T1000 (cell line): ENCODE measurements around the gene ZFYVE28.
"Not testable (repeated sequence)": the region's sequence is repeated elsewhere in the genome, so short reads cannot be mapped to it uniquely, and the experiment has no call there.

ENCODE experiments used
- DNase-seq: peaks from one replicate; lab custom pipeline; 2025; ENCODE audit warnings: mixed read lengths; lab: John Stamatoyannopoulos, UW

ZFYVE28 gene

GRCh38 chr4:2247128-2248043 is 171.1 kb downstream of the ZFYVE28 start:
- no peak for DNase-seq

DNA sequence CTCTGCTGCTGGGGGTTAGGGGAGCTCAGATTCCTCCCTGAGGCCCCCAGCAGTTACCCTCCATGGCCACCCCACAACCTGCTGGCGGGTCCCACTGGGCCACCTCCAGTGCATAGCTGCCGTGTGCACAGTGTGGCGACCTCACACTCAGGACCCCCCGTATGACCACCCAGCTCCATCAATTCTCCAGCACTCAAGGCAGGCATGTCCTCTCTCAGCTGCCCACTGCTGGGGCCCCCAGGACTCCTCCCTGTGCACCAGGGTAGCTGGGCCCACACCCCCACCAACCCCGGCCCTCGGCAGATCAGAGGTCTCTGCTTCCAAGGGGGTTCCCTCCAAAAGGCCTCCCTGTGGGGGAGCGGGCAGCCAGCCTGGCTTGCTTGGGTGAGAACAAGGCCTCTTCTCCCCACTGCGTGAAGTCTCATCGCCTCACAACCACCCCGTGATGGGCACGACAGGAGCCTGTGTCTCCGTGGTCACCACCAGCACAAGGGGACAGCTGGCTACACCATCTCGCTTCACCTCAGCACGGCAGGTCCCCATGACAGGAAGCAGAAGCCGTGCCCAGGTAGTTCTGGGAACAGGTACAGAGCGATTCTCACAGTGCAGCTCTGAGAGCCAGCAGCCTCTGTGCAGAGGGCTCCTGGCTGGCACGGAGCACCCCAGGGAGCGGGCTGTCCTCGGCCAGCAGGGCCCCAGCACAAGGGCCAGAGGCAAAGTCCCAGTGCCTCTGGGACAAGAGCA is 171.9 kb downstream of the ZFYVE28 start:
- DNase-seq: no peak

GRCh38 chr4:2245787-2246275 is 172.6 kb downstream of the ZFYVE28 start:
- no peak for DNase-seq

GRCh38 chr4:2245057-2245786 is 173.2 kb downstream of the ZFYVE28 start:
- no peak for DNase-seq

DNA sequence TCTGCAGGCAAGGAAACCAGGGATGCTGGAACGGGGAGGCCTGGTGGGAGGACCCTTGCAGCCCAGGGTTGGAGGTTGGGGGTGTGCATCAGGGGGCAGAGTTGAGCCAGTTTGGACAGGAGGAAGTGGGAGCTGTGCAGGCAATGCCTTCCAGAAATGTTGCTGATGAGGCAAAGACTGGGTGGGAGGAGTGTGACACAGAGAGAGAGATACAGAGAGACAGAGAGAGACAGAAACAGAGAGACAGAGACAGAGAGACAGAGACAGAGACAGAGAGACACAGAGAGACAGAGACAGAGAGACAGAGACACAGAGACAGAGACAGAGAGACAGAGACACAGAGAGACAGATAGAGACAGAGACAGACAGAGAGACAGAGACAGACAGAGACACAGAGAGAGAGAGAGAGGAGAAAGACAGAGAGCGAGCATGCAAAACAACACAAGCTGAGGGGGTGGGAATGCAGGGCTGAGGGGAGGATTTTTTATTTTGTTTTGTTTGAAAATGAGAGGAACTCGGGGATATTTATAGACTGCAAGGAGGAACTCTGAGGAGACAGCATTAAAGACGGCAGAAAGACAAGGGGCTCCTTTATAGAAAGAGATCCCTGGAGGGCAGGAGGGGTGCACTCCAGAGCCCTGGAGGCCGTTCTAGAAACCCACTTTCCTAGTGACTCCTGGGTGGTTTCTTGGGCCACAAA is 174.6 kb downstream of the ZFYVE28 start:
- no peak for DNase-seq

DNA sequence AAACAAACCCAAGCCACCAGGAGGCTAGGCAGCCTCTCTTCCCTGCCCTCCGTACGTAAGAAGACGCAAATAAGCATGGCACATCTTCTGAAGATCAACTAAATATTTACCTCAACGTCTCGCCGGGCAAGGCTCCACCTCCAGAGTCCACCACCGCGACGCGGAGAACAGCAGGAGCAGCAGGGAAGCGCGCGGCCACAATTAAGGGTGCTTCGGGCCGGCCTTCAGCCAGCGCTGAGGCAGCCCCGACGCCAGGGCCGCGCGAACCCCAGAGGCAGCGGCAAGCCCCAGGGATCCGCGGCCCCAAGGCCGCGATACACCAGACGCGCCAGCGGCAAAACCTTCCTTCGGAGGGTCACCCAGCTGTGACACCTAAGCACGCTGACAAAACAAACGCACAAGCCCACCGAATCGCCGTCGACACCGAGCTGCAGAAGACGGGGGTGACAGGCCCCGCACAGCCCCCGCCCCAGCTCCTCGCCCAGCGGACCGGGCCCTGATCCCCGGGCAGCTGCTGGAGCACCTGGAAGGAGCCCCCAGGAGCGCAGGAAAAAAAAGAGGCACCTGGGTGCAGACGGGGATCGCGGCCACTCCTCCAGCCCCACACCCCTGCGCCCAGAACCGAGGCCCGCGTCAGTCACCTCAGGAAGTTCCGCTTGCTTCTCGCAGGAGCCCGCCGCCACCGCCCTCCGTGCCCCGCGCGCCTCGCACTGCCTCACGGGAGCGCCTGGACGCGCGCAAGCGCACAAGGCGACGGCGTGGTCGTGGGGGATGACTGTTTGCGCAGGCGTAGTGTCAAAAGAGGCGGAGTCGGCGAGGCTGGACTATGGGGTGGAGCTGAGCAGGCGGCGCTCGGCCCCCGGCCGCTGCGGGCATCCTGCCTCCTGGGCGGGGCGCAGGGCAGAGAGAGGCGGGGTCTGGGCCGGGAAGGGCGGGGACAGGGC is 176.8 kb downstream of the ZFYVE28 start, which contains the start of the genes HAUS3 and POLN:
HAUS3 (minus strand) TSS at position 712 of the 944 bp plus-strand sequence. CDS start 1,175 bp downstream, outside the sequence.
POLN (minus strand) TSS at position 712 of the 944 bp plus-strand sequence. CDS start 12,890 bp downstream, outside the sequence.
- peak; percentile 98 for DNase-seq

DNA sequence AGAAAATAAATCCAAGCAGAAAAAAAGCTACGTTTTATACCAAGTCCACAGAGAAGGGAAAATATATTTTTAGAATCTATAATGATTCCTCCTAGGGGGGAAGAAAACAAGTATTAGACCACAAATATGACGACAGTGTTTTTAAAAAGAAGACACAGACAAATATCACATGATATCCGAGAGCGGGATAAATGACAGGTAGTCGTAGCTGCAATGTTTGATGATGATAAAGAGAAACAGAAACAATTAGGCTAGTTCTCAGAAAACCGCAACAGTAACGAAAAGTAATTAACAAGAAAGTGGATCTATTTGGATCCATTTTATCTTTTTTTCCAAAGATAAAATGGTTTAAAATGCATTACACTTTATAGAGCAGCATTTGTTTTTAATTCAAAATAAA is 177.4 kb downstream of the ZFYVE28 start:
- no peak for DNase-seq

DNA sequence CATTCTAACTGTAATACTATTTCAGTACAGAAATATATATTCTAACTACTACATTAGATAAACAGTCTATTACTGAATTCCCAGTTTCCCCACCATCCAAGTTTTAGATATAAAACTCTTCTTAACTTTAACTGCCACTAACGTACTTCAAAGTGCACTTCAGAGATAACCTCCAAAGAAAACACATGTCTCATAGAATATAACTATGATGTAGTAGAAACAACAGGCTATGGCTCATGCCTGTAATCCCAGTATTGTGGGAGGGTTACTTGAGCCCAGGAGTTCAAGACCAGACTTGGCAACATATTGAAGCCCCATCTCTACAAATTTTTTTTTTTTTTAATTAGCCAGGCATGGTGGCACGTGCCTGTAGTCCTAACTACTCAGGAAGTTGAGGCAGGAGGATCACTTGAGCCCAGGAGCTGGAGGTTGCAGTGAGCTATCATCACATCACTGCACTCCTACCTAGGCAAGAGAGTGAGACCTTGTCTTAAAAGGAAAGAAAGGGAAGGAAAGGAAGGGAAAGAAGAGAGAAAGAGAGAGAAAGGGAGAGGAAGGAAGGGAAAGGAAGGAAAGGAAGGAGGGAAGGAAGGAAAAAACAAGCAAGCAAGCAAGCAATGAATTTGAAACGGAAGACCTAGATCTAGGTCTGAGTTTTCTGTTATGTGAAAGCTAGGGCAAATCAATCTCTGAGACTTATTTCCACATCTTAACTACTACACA is 181.3 kb downstream of the ZFYVE28 start:
- no peak for DNase-seq

DNA sequence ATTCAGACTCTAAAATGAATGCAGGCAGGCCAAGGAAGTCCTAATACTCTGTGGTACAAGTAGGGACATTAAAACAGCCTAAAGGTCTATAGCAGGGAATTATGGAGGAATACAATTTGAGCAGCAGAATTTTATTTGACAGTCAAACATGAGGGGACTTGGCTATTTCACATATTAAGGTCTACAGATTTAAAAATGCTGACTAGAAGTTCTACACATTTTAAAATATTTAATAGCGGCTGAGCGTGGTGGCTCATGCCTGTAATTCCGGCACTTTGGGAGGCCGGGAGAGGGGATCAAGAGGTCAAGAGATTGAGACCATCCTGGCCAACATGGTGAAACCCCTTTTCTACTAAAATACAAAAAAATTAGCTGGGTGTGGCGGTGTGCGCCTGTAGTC is 187.4 kb downstream of the ZFYVE28 start:
- no peak for DNase-seq

DNA sequence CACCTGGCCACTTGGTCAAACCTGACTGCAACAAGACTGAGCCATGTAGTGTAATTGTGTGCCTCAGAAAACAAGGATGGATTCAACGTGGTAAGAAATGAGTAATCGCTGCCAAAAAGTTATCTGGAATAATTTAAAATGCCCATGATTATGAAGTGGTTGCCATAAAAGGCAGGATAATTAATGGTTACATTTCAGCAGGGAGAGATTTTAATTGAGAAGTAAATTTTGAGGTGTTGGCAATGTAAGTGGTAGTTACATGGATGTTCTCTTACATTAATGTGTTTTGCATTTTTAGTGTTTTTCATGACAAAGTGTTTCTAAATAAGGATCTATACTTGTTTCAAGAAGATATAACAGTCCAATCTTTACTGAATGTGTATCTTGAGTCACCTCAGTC is 192.2 kb downstream of the ZFYVE28 start:
- no peak for DNase-seq

DNA sequence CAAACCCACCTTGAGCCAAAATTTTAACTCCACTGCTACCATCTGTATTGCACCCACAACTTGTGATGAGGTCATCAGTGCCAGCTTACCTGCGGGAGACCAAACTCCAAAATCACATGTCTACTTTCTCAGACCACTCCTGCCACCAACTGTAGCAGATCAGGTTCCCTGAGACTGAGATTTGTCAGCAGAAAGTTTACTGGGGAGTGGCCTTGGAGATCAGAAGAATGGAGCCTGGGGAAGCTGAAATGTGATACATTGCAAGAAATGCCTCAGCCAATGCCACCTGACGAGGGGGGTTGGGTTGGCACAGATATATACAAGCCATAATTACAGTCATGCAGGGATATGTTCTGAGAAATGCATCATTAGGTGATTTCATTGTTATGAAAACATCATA is 195.6 kb downstream of the ZFYVE28 start:
- DNase-seq: no peak

- DNase-seq: not testable (repeated sequence)
Measured at GRCh38 chr4:2221378-2221777, 197.1 kb downstream of the ZFYVE28 start.

GRCh38 chr4:2220016-2220630 is 198.3 kb downstream of the ZFYVE28 start:
- DNase-seq: peak; percentile 67
